Occipital lobe (tissue), 2 donors: ENCODE data around the gene FNBP1L. TPM values are rescaled to one million over a fixed set of nuclear protein-coding genes. Genes with fewer than 3 reads are reported as not detected.
"Not testable (repeated sequence)": the region's sequence is repeated elsewhere in the genome, so short reads cannot be mapped to it uniquely, and the experiment has no call there.

ENCODE experiments used
- DNase-seq: peaks from one replicate; lab custom pipeline; 2025; lab: John Stamatoyannopoulos, UW
- total RNA-seq: library from RNA; depleted of rRNA; stranded (reverse); fragments of >200 nt; gene quantifications from one replicate; pipeline ENCODE4 v1.2.3, GENCODE V29; 2014

The FNBP1L gene
- total RNA-seq, 1 donor from 2014 or later: 280 TPM

DNA sequence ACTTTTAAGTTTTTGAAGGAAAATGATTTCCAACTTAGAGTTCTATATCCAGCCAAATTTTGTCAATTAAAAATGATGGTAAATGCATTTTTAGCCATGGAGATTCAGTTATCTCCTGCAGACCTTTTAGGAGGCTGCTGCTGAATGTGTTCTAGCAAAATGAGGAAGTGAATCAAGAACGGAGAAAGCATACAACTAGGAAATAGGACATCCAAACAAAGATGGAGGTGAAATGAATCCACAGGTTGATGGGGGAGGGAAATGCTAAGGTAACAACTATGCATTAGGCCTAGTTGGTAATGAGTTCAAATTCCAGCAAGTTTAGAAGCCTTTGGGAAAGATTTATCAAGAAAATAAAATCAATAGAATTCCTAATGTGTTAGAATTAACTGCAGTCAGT lies 80.5 kb downstream of the FNBP1L start:
- DNase-seq: no peak

DNA sequence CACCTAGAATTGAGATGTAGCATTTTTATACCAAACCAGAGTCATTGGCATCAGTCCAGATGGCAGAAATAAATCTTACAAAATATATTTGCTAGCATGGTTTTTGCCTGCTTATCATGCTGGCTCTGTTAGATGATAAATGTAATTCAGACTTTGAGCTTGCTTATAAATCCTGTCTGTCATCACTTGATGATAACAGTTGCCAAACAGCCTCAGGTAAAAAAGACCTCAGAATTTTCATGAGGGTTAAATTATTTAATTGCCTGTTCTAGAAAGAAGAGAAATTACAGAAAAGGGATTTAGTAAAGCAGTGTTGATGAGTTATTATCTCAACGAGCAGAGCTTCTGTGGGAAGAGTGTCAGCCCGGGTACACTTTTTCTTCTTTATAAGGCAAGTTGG lies 83.3 kb downstream of the FNBP1L start:
- no peak for DNase-seq

DNA sequence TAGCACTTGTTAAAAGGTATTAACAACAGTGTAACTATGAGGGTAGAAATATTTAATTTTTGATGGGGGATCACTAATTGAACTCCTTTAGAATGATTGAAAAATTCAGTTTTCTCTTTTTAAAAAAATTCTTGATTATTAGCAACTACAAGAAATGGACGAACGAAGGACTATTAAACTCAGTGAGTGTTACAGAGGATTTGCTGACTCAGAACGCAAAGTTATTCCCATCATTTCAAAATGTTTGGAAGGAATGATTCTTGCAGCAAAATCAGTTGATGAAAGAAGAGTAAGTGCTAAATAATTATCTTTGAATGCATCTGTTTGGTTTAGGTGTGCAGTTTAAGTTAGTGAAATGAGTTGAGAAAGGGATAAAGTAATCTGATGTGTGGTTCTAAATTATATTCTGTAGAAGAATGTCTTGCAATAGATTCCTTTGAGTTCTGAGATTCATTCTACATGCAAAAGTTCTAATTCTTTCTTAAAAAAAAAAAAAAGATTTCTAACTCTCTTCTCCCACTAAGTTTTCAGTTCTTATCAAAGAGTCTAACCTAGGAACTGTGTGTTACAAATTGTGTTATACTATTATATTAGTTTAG lies 85.0 kb downstream of the FNBP1L start:
- DNase-seq: no peak

DNA sequence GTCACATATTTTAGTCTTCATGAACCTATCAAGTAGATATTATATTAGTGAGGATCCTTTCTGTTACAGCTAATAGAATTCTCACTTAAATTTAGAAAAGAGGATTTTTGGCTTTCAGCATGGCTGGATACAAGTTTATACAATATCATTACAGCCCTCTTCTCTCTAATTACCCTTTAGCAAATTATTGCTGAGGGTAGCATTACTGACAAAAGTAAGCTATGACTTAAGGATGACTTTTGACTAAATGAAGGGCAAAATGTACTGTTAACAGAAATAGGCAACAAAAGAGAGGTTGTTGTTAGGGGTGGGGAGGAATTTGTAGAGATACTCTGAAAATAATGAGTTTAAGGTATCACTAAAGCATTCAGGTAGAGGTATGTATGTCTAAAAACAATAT lies 85.8 kb downstream of the FNBP1L start:
- no peak for DNase-seq

DNA sequence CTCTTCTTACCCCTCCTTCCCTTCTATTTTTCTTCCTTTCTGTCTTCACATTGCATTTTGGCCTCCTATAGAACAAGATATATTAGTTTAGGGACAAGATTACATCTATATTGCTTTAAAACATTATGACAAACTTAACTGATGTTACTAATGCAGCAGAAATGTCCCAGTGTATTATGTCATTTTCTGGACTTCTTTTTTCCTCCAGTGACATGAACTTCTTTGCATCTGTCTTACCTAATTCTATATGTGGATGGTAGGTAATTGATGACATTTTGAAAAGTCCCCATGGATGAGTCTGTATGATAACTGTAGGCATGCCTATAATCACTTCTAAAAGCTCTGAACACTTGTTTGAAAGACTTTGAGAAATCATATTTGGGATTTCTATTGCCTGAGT lies 89.5 kb downstream of the FNBP1L start:
- DNase-seq: no peak

GRCh38 chr1:93537924-93538323 lies 90.0 kb downstream of the FNBP1L start:
- no peak for DNase-seq

DNA sequence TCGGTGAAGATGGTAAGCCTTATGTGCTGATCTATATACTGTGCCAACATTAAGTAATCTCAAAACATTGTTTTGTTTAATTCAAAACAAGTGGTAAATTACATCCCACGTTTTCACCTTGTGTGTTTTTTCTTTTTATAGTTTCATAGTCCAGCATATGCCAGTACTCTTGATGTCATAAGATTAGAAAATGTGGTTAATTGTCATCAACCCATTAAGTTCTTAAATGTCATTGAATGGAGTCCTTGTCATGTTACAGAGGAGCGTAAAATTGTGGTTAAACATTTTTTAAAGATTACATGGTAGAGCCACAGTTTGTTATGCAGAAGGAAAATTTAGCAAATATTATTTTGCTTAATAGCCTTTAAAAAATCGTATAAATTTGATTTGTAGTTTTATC lies 93.1 kb downstream of the FNBP1L start:
- DNase-seq: no peak

DNA sequence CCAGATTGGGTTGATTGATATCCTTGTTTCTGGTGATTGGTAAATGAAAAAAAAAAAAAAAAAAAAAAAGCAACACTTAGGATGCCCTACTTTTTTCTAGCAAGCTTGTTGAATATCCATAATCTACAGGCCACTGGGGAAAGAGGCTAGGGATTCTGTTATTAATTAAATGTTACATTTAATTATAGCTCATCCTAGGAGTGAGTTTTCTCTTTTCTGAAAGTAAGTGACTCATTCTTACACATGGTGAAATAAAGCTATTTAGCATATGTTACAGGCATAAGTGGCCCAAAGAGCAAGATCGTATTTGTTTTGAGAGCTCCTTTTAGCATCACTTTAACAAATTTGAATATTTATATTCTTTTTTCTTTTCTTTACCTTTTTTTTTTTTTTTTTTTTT lies 94.5 kb downstream of the FNBP1L start:
- DNase-seq: no peak

DNA sequence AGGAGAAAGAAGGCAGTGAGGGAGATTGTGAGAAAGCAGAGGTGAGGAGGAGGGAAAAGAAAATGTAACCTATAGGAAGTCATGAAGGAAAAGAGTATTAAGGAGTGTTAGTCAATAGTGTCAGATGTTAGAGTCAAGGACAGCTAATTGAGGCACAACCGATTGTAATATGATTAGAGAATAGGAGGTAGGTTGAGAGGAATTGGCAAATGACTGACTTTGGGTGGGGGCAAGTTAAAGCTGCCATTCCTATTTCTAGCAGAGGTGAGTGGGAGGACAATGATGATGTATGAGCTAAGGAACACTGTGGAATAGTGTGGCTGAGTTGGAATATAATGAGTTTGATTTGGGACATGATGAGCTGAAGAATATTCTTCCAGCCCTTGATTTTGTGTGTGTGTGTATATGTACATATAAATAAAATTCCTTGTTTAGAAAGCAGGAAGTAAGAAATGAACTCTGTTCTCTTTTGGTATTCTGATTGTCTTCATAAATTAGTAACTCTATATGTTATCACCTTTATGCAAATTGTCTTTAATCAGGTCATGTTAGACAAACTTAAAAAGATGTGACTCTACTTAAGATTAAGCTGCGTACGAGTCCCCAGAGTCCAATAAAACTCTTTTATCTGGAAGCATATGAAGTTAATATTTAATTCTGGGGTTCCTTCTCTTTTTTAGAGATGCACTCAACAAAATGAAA lies 98.4 kb downstream of the FNBP1L start:
- DNase-seq: no peak

- no peak for DNase-seq
Measured at GRCh38 chr1:93549131-93549530, 101.2 kb downstream of the FNBP1L start.

DNA sequence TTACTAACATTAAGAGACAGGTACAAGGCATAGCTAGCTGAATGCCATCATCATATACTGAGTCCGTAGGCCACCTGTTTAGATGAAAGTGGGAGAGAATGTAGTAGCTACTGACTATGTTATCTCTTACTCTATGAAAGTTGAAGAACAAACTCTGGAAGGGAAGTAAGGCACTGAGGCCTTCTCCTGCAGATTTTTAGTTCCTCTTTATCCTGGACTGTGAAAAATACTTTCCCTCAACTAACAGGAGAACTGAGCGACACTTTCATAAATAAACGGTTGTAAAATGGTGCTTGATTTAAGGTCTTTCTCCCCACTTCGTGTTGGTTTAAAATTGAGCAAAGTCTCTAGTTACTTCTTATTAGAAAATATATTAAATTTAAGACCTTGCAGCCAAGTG lies 101.9 kb downstream of the FNBP1L start:
- no peak for DNase-seq

GRCh38 chr1:93552741-93553455 lies 105.0 kb downstream of the FNBP1L start:
- no peak for DNase-seq

DNA sequence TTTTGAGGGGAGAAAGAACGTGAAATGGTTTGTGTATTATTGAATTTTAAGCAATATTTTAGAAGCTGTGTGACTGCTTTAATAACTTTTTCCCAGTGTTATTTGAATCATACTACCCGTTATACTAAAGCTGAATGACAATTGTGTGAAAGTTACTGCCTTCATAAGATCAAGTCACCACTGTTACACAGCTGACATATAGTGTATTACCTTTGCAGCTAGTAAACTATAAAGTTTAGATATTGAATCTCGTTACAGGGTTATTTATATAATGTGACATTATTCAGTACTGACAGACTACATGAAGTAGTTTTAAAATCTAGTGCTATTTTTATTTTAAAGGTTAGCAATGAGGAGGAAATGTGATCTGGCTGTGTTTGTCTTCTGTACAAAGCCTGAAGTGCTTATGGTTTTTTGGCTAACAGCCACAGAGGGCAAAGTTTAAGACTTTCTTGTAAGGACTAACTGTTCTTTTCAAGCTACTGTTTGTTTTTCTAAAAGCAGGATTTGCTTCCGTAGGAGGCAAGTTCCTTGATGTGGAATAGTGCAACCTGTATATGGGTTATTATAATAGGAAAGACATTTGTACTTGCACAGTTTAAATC lies 106.1 kb downstream of the FNBP1L start:
- DNase-seq: not testable (repeated sequence)

- DNase-seq: no peak
Measured at GRCh38 chr1:93554883-93555872, 107.3 kb downstream of the FNBP1L start.

- DNase-seq: no peak
Measured at GRCh38 chr1:93556291-93556690, 108.4 kb downstream of the FNBP1L start.

DNA sequence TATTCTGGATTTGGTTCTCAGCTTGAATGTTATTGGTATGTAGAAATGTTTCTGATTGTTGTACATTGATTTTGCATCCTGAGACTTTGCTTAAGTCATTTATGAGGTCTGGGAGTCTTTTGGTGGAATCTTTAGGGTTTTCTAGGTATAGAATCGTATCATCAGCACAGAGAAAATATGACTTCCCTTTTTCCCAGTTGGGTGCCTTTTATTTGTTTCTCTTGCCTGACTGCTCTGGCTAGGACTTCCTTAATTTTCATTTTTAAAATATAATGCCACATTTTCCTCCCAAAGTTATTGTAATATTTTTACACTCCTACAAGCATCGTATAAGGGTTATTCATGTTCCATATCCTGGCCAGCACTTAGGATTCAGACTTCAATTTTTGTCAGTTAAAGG lies 111.1 kb downstream of the FNBP1L start:
- DNase-seq: no peak

DNA sequence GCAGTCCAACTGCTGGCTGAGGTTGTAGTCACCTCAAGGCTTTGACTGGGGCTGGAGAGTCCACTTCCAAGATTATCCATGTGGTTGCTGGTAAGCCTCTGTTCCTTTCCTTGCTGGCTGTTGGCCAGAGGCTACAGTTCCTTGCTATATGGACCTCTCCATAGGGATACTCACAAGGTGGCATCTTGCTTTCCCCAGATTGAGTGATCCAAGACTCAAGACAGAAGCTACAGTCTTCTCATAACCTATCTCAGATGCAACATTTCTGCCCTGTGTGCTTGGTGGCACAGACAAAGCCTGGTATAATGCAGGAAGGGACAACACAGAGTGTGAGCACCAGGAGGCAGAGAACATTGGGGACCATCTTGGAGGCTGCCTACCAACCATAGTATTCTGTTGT lies 111.8 kb downstream of the FNBP1L start:
- no peak for DNase-seq

- DNase-seq: no peak
Measured at GRCh38 chr1:93565496-93566206, 117.7 kb downstream of the FNBP1L start.

GRCh38 chr1:93566227-93566626 lies 118.3 kb downstream of the FNBP1L start:
- no peak for DNase-seq

GRCh38 chr1:93567255-93567918 lies 119.5 kb downstream of the FNBP1L start:
- no peak for DNase-seq
